BJ (cell line): ENCODE results near the gene FFAR4. TPM values are rescaled to one million over a fixed set of nuclear protein-coding genes. Genes with fewer than 3 reads are reported as not detected.

ENCODE experiments used
- CTCF ChIA-PET: fragments of 350-600 bp; formaldehyde crosslinking; extraction: SDS; loops from one replicate; lab custom pipeline; 2021; ENCODE audit warnings: antibody characterized with exemption, inconsistent platforms; lab: Yijun Ruan, JAX
- POLR2A ChIA-PET: fragments of 300-600 bp; sonication (Branson Sonifier 250); formaldehyde crosslinking; extraction: SDS; loops from one replicate; lab custom pipeline; 2021; ENCODE audit warnings: antibody characterized with exemption; lab: Charles Lee
- DNase-seq: peaks from one replicate; pipeline ENCODE4 v3.0.0-alpha.2; 2011; ENCODE audit warnings: low read depth
- H3K27me3 ChIP-seq: 2 replicates; pipeline ENCODE4 v1.6.0; 2011; ENCODE audit warnings: low read length; ENCODE audit not compliant: control insufficient read depth, insufficient read depth
- H3K36me3 ChIP-seq: 2 replicates; pipeline ENCODE4 v1.5.1; 2011; ENCODE audit warnings: low read length; ENCODE audit not compliant: control insufficient read depth, insufficient read depth
- H3K4me3 ChIP-seq: 2 replicates; pipeline ENCODE4 v1.5.1; 2011; ENCODE audit warnings: low read depth, mild to moderate bottlenecking, control low read depth, low read length
- polyA plus RNA-seq: library from polyadenylated mRNA; depleted of rRNA; stranded (reverse); fragments of >200 nt; gene quantifications from 2 replicates; pipeline ENCODE4 v1.2.3, GENCODE V29; 2011
- TF ChIP-seq, protein P1 (sequence below): IDR thresholded peaks from 2 replicates; pipeline ENCODE4 v1.5.1; 2011; ENCODE audit warnings: low read depth, mild to moderate bottlenecking, control low read depth, inconsistent platforms, low read length, moderate library complexity; ENCODE audit not compliant: insufficient read depth

The FFAR4 gene
- polyA plus RNA-seq, 1 experiment: not detected

DNA sequence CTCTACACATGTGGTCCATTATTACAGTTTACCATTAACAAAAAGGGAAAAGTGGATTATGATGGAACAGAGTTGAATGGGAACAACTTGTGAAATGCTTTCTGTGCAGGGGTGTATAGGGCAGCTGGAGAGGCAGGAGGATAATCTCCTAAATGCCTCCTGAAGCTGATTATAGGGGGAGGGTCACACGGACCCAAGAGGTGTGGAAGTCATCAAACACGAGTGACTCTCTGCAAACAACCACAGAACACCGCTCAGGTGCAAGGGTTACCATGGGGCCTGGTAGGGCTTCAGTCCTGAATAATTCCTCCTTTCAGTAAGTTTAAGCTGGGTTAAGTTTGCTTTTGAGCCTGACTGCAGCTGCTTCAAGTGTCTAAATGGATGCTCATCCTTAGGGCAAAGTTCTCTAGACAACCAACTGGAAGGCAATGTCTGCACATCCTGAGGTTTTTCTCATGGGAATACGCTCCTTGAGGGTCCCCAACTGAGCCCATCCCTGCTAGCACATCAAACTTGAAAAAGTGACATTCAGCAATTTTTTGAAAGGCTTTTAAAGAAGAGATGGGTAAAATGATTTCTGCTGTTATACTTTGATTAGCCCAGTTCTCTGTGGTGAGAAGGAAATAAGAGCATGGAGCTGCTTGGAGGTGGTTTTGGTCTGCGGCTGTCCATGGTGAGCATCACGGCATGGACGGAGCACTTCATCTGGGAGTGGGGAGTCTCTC lies 47.8 kb downstream of the FFAR4 start:
- ChIA-PET CTCF (no interaction called here), POLR2A (no interaction called here)
- Histone ChIP-seq H3K36me3 (no peaks in the 10 kb centered on the region), H3K4me3 (no peak overlapping the region), H3K27me3 (peaks cover 7% of the 10 kb centered on the region)
- no peak for DNase-seq
- TF ChIP-seq, protein P1, sequence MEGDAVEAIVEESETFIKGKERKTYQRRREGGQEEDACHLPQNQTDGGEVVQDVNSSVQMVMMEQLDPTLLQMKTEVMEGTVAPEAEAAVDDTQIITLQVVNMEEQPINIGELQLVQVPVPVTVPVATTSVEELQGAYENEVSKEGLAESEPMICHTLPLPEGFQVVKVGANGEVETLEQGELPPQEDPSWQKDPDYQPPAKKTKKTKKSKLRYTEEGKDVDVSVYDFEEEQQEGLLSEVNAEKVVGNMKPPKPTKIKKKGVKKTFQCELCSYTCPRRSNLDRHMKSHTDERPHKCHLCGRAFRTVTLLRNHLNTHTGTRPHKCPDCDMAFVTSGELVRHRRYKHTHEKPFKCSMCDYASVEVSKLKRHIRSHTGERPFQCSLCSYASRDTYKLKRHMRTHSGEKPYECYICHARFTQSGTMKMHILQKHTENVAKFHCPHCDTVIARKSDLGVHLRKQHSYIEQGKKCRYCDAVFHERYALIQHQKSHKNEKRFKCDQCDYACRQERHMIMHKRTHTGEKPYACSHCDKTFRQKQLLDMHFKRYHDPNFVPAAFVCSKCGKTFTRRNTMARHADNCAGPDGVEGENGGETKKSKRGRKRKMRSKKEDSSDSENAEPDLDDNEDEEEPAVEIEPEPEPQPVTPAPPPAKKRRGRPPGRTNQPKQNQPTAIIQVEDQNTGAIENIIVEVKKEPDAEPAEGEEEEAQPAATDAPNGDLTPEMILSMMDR: no peak

GRCh38 chr10:93615576-93616235 lies 49.2 kb downstream of the FFAR4 start:
- H3K36me3 ChIP-seq: no peaks in the 10 kb centered on the region
- no peak for DNase-seq
- no peak overlapping the region for H3K4me3 ChIP-seq
- ChIA-PET POLR2A (interaction anchor here (0.7 kb wide), 1 partner anchor 551 kb away, joined by 11 read pairs; no protein-coding TSS in a partner anchor), CTCF (interaction anchor here (0.9 kb wide), 1 partner anchor 10 kb away, joined by 3 read pairs; no protein-coding TSS in a partner anchor)
- peaks cover 9% of the 10 kb centered on the region for H3K27me3 ChIP-seq
- TF ChIP-seq, protein P1: no peak

DNA sequence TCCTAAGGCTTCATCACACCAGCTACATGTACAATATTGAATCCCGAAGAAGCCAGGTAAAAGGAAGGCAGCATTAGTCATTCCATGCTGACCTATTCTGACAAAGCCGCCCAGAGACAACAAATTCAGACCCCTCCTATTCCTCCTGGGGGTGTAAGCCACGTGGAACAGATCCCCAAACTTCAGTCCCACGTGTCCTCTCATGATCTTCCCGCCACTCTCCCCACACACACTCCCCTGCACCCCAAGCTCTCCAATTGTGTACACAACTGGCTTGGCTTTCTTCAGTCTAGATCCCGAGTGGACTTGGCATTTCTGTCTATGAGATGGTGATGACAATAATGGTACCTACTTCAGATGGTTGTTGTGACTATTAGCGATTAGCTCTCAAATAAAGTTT lies 54.5 kb downstream of the FFAR4 start:
- ChIA-PET CTCF (no interaction called here), POLR2A (no interaction called here)
- TF ChIP-seq, protein P1: no peak
- DNase-seq: no peak
- H3K27me3 ChIP-seq: peaks cover 10% of the 10 kb centered on the region
- H3K36me3 ChIP-seq: no peaks in the 10 kb centered on the region
- H3K4me3 ChIP-seq: no peak overlapping the region

DNA sequence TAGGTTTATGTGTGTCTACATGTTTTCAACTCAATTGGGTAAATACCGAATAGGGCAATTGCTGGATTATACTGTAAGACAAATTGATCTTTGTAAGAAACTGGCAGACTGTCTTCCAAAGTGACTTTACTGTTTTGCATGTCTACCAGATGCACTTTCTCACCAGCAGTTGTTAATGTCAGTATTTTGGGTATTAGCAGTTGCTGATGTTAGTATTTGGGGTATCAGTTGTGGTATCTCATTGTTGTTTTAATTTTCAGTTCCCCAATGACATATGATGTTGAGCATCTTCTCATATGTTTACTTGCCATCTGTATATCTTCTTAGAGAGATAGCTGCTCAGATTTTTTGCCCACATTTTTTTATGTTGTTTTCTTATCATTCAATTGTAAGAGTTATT lies 56.5 kb downstream of the FFAR4 start:
- no peaks in the 10 kb centered on the region for H3K36me3 ChIP-seq
- no peak overlapping the region for H3K4me3 ChIP-seq
- peaks cover 10% of the 10 kb centered on the region for H3K27me3 ChIP-seq
- POLR2A ChIA-PET: no interaction called here
- CTCF ChIA-PET: no interaction called here
- TF ChIP-seq, protein P1: no peak
- no peak for DNase-seq

DNA sequence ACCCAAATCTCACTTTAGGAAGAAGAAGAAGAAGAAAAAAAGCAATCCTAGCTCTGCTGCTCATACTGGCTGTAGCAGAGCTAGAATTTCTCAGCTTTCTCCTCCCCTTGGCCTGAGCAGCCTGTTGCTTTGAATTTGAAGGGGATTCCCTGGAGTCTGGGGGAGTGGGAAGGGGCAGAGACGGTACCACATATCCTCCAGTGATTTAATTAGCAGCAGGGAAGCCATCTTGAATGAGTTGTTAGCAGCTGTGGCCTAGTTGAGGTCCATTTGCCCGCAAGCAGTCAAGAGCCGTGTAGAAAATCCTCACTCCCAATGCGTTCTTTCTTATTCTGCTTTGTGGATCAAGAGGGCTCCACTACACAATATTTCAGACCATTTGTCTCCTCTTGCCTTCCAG lies 62.4 kb downstream of the FFAR4 start:
- peaks cover 11% of the 10 kb centered on the region for H3K27me3 ChIP-seq
- H3K4me3 ChIP-seq: no peak overlapping the region
- TF ChIP-seq, protein P1: no peak
- POLR2A ChIA-PET: no interaction called here
- no peak for DNase-seq
- no peaks in the 10 kb centered on the region for H3K36me3 ChIP-seq
- CTCF ChIA-PET: interaction anchor here (1.4 kb wide), 1 partner anchor 15 kb away, joined by 3 read pairs; no protein-coding TSS in a partner anchor
